H9 (cell line): Measurements from ENCODE around the gene TAS2R42. TPM values are rescaled to one million over a fixed set of nuclear protein-coding genes. Genes with fewer than 3 reads are reported as not detected.

Experiments
- DNase-seq: peaks from one replicate; pipeline ENCODE4 v3.0.0-alpha.2; 2017
- H2AFZ ChIP-seq: one replicate; pipeline ENCODE4 v1.6.1; 2013; ENCODE audit warnings: mild to moderate bottlenecking, low read length, control low read depth, moderate library complexity
- H2AK5ac ChIP-seq: 2 replicates; pipeline ENCODE4 v1.6.1; 2013; ENCODE audit warnings: low read length, control low read depth, mixed read lengths; ENCODE audit not compliant: insufficient read length
- H2BK120ac ChIP-seq: one replicate; pipeline ENCODE4 v1.6.1; 2013; ENCODE audit warnings: low read depth, mild to moderate bottlenecking, low read length, control low read depth, inconsistent platforms; ENCODE audit not compliant: poor library complexity, severe bottlenecking
- H2BK12ac ChIP-seq: 2 replicates; pipeline ENCODE4 v1.6.1; 2013; ENCODE audit warnings: low read length, control low read depth, mixed read lengths, low read depth; ENCODE audit not compliant: insufficient read length
- H2BK15ac ChIP-seq: 2 replicates; pipeline ENCODE4 v1.6.1; 2013; ENCODE audit warnings: low read depth, low read length, control low read depth
- H2BK20ac ChIP-seq: one replicate; pipeline ENCODE4 v1.6.1; 2013; ENCODE audit warnings: low read depth, mild to moderate bottlenecking, low read length, control low read depth, inconsistent platforms; ENCODE audit not compliant: poor library complexity, severe bottlenecking
- H2BK5ac ChIP-seq: 2 replicates; pipeline ENCODE4 v1.6.1; 2013; ENCODE audit warnings: low read length, control low read depth, mixed read lengths; ENCODE audit not compliant: insufficient read length
- H3K14ac ChIP-seq: 2 replicates; pipeline ENCODE4 v1.6.1; 2013; ENCODE audit warnings: low read length, control low read depth; ENCODE audit not compliant: insufficient read depth
- H3K18ac ChIP-seq: 2 replicates; pipeline ENCODE4 v1.6.1; 2013; ENCODE audit warnings: low read depth, mild to moderate bottlenecking, mixed read lengths, low read length, control low read depth; ENCODE audit not compliant: insufficient read length
- H3K23ac ChIP-seq: 2 replicates; pipeline ENCODE4 v1.6.1; 2013; ENCODE audit warnings: low read length, control low read depth, mixed read lengths, low read depth; ENCODE audit not compliant: insufficient read length
- H3K23me2 ChIP-seq: 2 replicates; pipeline ENCODE4 v1.6.1; 2013; ENCODE audit warnings: low read depth, mild to moderate bottlenecking, mixed read lengths, low read length, control low read depth; ENCODE audit not compliant: insufficient read length, poor library complexity, severe bottlenecking
- H3K27ac ChIP-seq: 2 replicates; pipeline ENCODE4 v1.5.1; 2013; ENCODE audit warnings: low read length, control low read depth, mixed read lengths, low read depth; ENCODE audit not compliant: insufficient read length
- H3K27me3 ChIP-seq: 2 replicates; pipeline ENCODE4 v1.6.1; 2013; ENCODE audit warnings: low read length, control low read depth, inconsistent platforms; ENCODE audit not compliant: insufficient read depth
- H3K4ac ChIP-seq: 2 replicates; pipeline ENCODE4 v1.6.1; 2013; ENCODE audit warnings: low read depth, mild to moderate bottlenecking, control low read depth, inconsistent platforms, low read length, moderate library complexity
- H3K4me1 ChIP-seq: 2 replicates; pipeline ENCODE4 v1.6.1; 2013; ENCODE audit warnings: low read length, control low read depth, inconsistent platforms; ENCODE audit not compliant: insufficient read depth
- H3K4me2 ChIP-seq: 2 replicates; pipeline ENCODE4 v1.6.1; 2013; ENCODE audit warnings: low read length, control low read depth, mixed read lengths; ENCODE audit not compliant: insufficient read length, insufficient read depth
- H3K56ac ChIP-seq: 2 replicates; pipeline ENCODE4 v1.6.1; 2013; ENCODE audit warnings: low read depth, mild to moderate bottlenecking, mixed read lengths, low read length, control low read depth; ENCODE audit not compliant: insufficient read length
- H3K79me1 ChIP-seq: 2 replicates; pipeline ENCODE4 v1.6.1; 2013; ENCODE audit warnings: low read depth, mild to moderate bottlenecking, moderate library complexity, low read length, control low read depth, inconsistent platforms; ENCODE audit not compliant: insufficient read depth, poor library complexity, severe bottlenecking
- H3K79me2 ChIP-seq: 2 replicates; pipeline ENCODE4 v1.6.1; 2013; ENCODE audit warnings: low read length, control low read depth, inconsistent platforms; ENCODE audit not compliant: insufficient read depth
- H3K9ac ChIP-seq: 2 replicates; pipeline ENCODE4 v1.6.1; 2013; ENCODE audit warnings: low read length, control low read depth, mixed read lengths; ENCODE audit not compliant: insufficient read length; ENCODE audit errors: extremely low read depth
- H3K9me3 ChIP-seq: one replicate; pipeline ENCODE4 v1.6.1; 2013; ENCODE audit warnings: low read depth, low read length, inconsistent platforms; ENCODE audit not compliant: control insufficient read depth
- H3T11ph ChIP-seq: one replicate; pipeline ENCODE4 v1.6.1; 2013; ENCODE audit warnings: mild to moderate bottlenecking, low read length, control low read depth, inconsistent platforms
- H4K20me1 ChIP-seq: one replicate; pipeline ENCODE4 v1.6.1; 2013; ENCODE audit not compliant: control insufficient read depth, insufficient read length, insufficient read depth
- H4K5ac ChIP-seq: 2 replicates; pipeline ENCODE4 v1.6.1; 2013; ENCODE audit warnings: low read depth, mild to moderate bottlenecking, mixed read lengths, low read length, control low read depth; ENCODE audit not compliant: insufficient read length
- H4K8ac ChIP-seq: replicated peaks from 2 replicates; pipeline ENCODE4 v1.6.1; 2013; ENCODE audit warnings: low read length, control low read depth, mixed read lengths, low read depth; ENCODE audit not compliant: insufficient read length
- H4K91ac ChIP-seq: 2 replicates; pipeline ENCODE4 v1.6.1; 2013; ENCODE audit warnings: low read depth, mild to moderate bottlenecking, moderate library complexity, mixed read lengths, low read length, control low read depth; ENCODE audit not compliant: insufficient read length
- H3K27ac Mint-ChIP-seq, 3 experiments: 2 replicates in 2 of 3; 3 replicates in 1 of 3; pipeline ENCODE4 v1.8.0; 2020 to 2021; ENCODE audit warnings: mixed read lengths in 3 of 3, mild to moderate bottlenecking in 1 of 3, moderate library complexity in 1 of 3
- H3K27me3 Mint-ChIP-seq: 2 replicates; pipeline ENCODE4 v1.8.0; 2021; ENCODE audit warnings: low read depth, mild to moderate bottlenecking, moderate library complexity, mixed read lengths
- H3K36me3 Mint-ChIP-seq, 3 experiments: 2 replicates in 2 of 3; 3 replicates in 1 of 3; pipeline ENCODE4 v1.8.0; 2020 to 2021; ENCODE audit warnings: low read depth in 3 of 3, mixed read lengths in 3 of 3; ENCODE audit not compliant: insufficient read depth in 1 of 3
- H3K4me1 Mint-ChIP-seq, 2 experiments: 2 replicates each; pipeline ENCODE4 v1.8.0; 2020; ENCODE audit warnings: mixed read lengths in 2 of 2
- H3K4me3 Mint-ChIP-seq, 2 experiments: 2 replicates in 1 of 2; 3 replicates in 1 of 2; pipeline ENCODE4 v1.8.0; 2020 to 2021; ENCODE audit warnings: mild to moderate bottlenecking in 2 of 2, mixed read lengths in 2 of 2, moderate library complexity in 1 of 2
- H3K9me3 Mint-ChIP-seq, 2 experiments: 2 replicates in 1 of 2; 3 replicates in 1 of 2; pipeline ENCODE4 v1.8.0; 2020; ENCODE audit warnings: mild to moderate bottlenecking in 2 of 2, mixed read lengths in 2 of 2, moderate library complexity in 1 of 2
- WGBS: extraction: QIAGEN DNeasy Blood & Tissue Kit; methylation state at CpG from one replicate; pipeline ENCODE4 v1.1.7; 2013; ENCODE audit warnings: missing lambda C conversion rate, low lambda C conversion rate, mixed read lengths; ENCODE audit not compliant: insufficient read length; ENCODE audit errors: extremely low coverage; 5-methylcytosine and 5-hydroxymethylcytosine counted together
- total RNA-seq: library from RNA; stranded (reverse); gene quantifications from 2 replicates; pipeline ENCODE4 v1.2.1, GENCODE V29; 2021
- TF ChIP-seq, protein P1 (sequence below): fragments of 200-600 bp; sonication (generic); conservative IDR thresholded peaks from 3 replicates; pipeline ENCODE4 v1.8.0; 2021; ENCODE audit warnings: antibody characterized with exemption, mild to moderate bottlenecking

Gene TAS2R42
- total RNA-seq, 1 experiment from 2014 or later, result not detected

DNA sequence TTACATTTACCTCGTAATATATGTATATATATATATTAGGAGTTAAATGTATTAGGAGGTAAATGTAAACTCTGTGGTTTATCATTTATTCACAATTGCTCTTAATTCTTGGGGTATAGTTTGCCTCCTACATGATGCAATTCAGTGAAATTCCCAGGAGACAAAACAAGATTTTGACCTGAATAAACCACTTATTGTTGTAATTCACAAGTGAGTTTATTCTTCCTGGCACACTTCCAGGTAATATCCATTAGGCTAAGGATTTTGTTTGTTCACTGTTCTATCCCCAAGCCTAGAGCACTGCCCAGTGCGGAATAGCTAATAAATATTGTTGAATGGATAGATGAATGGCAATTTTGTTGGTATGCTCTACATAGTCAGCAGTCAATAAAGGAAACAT is 12.7 kb downstream of the TAS2R42 start:
- no peak overlapping the region for H3K27ac Mint-ChIP-seq
- DNase-seq, result no peak
- no peak overlapping the region for H2BK120ac ChIP-seq
- no peak overlapping the region for H4K8ac ChIP-seq
- H2AFZ ChIP-seq, result no peak overlapping the region
- no peak overlapping the region for H3K56ac ChIP-seq
- H3K9me3 Mint-ChIP-seq, result no peaks in the 10 kb centered on the region
- WGBS, result no CpG with 5 or more reads among the region's 2 CpGs
- no peak overlapping the region for H3T11ph ChIP-seq
- no peak overlapping the region for H3K9ac ChIP-seq
- H2BK15ac ChIP-seq, result no peak overlapping the region
- H3K23me2 ChIP-seq, result no peaks in the 10 kb centered on the region
- no peak overlapping the region for H3K4me2 ChIP-seq
- H2BK5ac ChIP-seq, result no peak overlapping the region
- no peak overlapping the region for H2BK20ac ChIP-seq
- no peak overlapping the region for H3K4ac ChIP-seq
- TF ChIP-seq, protein P1, sequence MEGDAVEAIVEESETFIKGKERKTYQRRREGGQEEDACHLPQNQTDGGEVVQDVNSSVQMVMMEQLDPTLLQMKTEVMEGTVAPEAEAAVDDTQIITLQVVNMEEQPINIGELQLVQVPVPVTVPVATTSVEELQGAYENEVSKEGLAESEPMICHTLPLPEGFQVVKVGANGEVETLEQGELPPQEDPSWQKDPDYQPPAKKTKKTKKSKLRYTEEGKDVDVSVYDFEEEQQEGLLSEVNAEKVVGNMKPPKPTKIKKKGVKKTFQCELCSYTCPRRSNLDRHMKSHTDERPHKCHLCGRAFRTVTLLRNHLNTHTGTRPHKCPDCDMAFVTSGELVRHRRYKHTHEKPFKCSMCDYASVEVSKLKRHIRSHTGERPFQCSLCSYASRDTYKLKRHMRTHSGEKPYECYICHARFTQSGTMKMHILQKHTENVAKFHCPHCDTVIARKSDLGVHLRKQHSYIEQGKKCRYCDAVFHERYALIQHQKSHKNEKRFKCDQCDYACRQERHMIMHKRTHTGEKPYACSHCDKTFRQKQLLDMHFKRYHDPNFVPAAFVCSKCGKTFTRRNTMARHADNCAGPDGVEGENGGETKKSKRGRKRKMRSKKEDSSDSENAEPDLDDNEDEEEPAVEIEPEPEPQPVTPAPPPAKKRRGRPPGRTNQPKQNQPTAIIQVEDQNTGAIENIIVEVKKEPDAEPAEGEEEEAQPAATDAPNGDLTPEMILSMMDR, result no peak
- H2BK12ac ChIP-seq, result no peak overlapping the region
- H3K14ac ChIP-seq, result no peak overlapping the region
- H3K4me1 ChIP-seq, result peaks cover 2% of the 10 kb centered on the region; the same call in 1 of the 2 replicates
- no peak overlapping the region for H3K27ac ChIP-seq
- H4K20me1 ChIP-seq, result no peaks in the 10 kb centered on the region
- no peaks in the 10 kb centered on the region for H3K9me3 ChIP-seq
- H4K5ac ChIP-seq, result no peak overlapping the region
- peaks cover 23 to 25% of the 10 kb centered on the region in 2 experiments for H3K4me1 Mint-ChIP-seq
- peaks cover 13% of the 10 kb centered on the region; the same call in 1 of the 2 replicates for H3K79me2 ChIP-seq
- H3K23ac ChIP-seq, result no peak overlapping the region
- H3K27me3 Mint-ChIP-seq, result no peaks in the 10 kb centered on the region
- peaks cover 2% of the 10 kb centered on the region for H3K79me1 ChIP-seq
- H3K36me3 Mint-ChIP-seq, result peaks cover 10 to 19% (median 12%) of the 10 kb centered on the region in 3 experiments; a peak in 6 of 7 replicates
- H3K18ac ChIP-seq, result no peak overlapping the region
- no peak overlapping the region for H3K4me3 Mint-ChIP-seq
- no peak overlapping the region for H2AK5ac ChIP-seq
- H4K91ac ChIP-seq, result no peak overlapping the region
- no peaks in the 10 kb centered on the region for H3K27me3 ChIP-seq
